CD14-positive monocyte (primary cell): ENCODE results near the gene FGF2. TPM values are rescaled to one million over a fixed set of nuclear protein-coding genes. Genes with fewer than 3 reads are reported as not detected.
"Not testable (repeated sequence)": the region's sequence is repeated elsewhere in the genome, so short reads cannot be mapped to it uniquely, and the experiment has no call there.

Experiments used
- DNase-seq, 3 donors: peaks; one replicate each; pipeline ENCODE4 v3.0.0-alpha.2; 2011 to 2022
- H2AFZ ChIP-seq: 2 replicates; pipeline ENCODE4 v1.6.0; 2012; ENCODE audit warnings: mild to moderate bottlenecking, low read depth, low read length, inconsistent platforms; ENCODE audit not compliant: insufficient read depth, poor library complexity, severe bottlenecking
- H3K27ac ChIP-seq, 2 donors: 1 replicate in 1 of 2; 2 replicates in 1 of 2; pipeline ENCODE4 v1.5.1; 2012 to 2013; ENCODE audit warnings: low read length in 2 of 2, control low read depth in 1 of 2, inconsistent platforms in 1 of 2, low read depth in 1 of 2, mild to moderate bottlenecking in 1 of 2
- H3K27me3 ChIP-seq, 2 donors: one replicate each; pipeline versions ENCODE4 v1.6.0 to v1.6.1; 2011 to 2013; ENCODE audit warnings: low read length in 2 of 2; ENCODE audit not compliant: control insufficient read depth in 2 of 2, insufficient read depth in 2 of 2
- H3K36me3 ChIP-seq, 2 donors: replicated peaks in 1 of 2; 1 replicate in 1 of 2; 2 replicates in 1 of 2; pipeline versions ENCODE4 v1.5.1 to v1.6.1; 2012 to 2013; ENCODE audit warnings: low read length in 2 of 2, control low read depth in 1 of 2, inconsistent platforms in 1 of 2, mild to moderate bottlenecking in 1 of 2; ENCODE audit not compliant: insufficient read depth in 2 of 2, control insufficient read depth in 1 of 2
- H3K4me1 ChIP-seq, 2 donors: 1 replicate in 1 of 2; 2 replicates in 1 of 2; pipeline versions ENCODE4 v1.5.1 to v1.6.1; 2012 to 2013; ENCODE audit warnings: low read length in 2 of 2, control low read depth in 1 of 2, inconsistent platforms in 1 of 2, mild to moderate bottlenecking in 1 of 2, moderate library complexity in 1 of 2; ENCODE audit not compliant: insufficient read depth in 2 of 2, control insufficient read depth in 1 of 2
- H3K4me2 ChIP-seq: replicated peaks from 2 replicates; pipeline ENCODE3; 2012; ENCODE audit warnings: low read length, moderate library complexity, mild to moderate bottlenecking; ENCODE audit not compliant: poor library complexity, severe bottlenecking; ENCODE audit errors: extremely low read depth
- H3K4me3 ChIP-seq, 3 experiments: fragments of 200-600 bp in 1 of 3; sonication (generic) in 1 of 3; replicated peaks in 1 of 3; 1 replicate in 2 of 3; 2 replicates in 1 of 3; pipeline ENCODE4 v1.5.1; 2011 to 2013; ENCODE audit warnings: low read length in 3 of 3, mild to moderate bottlenecking in 3 of 3, control low read depth in 2 of 3, low read depth in 2 of 3, inconsistent platforms in 1 of 3, moderate library complexity in 1 of 3
- H3K79me2 ChIP-seq: 2 replicates; pipeline ENCODE4 v1.6.0; 2012; ENCODE audit warnings: mild to moderate bottlenecking, control low read depth, inconsistent platforms, low read length, moderate library complexity; ENCODE audit not compliant: insufficient read depth
- H3K9ac ChIP-seq: 2 replicates; pipeline ENCODE4 v1.6.0; 2017; ENCODE audit warnings: low read length, mild to moderate bottlenecking; ENCODE audit not compliant: insufficient read depth, poor library complexity, severe bottlenecking
- H3K9me3 ChIP-seq, 2 donors: replicated peaks in 1 of 2; 1 replicate in 1 of 2; 2 replicates in 1 of 2; pipeline versions ENCODE4 v1.5.1 to v1.6.1; 2012 to 2013; ENCODE audit warnings: low read length in 2 of 2, control low read depth in 1 of 2; ENCODE audit not compliant: control insufficient read depth in 1 of 2, insufficient read depth in 1 of 2
- H4K20me1 ChIP-seq: 2 replicates; pipeline ENCODE4 v1.6.0; 2012; ENCODE audit warnings: mild to moderate bottlenecking, low read length, control low read depth, moderate library complexity; ENCODE audit not compliant: insufficient read depth
- H3K27ac Mint-ChIP-seq, 7 donors: one replicate each; pipeline ENCODE4 v1.8.0; 2020; ENCODE audit warnings: mild to moderate bottlenecking in 7 of 7, mixed read lengths in 7 of 7, moderate library complexity in 6 of 7, inconsistent platforms in 2 of 7
- H3K27me3 Mint-ChIP-seq, 3 donors: one replicate each; pipeline ENCODE4 v1.8.0; 2021 to 2022; ENCODE audit warnings: low read depth in 3 of 3, mild to moderate bottlenecking in 3 of 3, mixed read lengths in 3 of 3, moderate library complexity in 3 of 3, inconsistent platforms in 1 of 3
- H3K36me3 Mint-ChIP-seq, 2 donors: one replicate each; pipeline ENCODE4 v1.8.0; 2020; ENCODE audit warnings: mixed read lengths in 2 of 2, inconsistent platforms in 1 of 2, mild to moderate bottlenecking in 1 of 2
- H3K4me1 Mint-ChIP-seq: one replicate; pipeline ENCODE4 v1.8.0; 2020; ENCODE audit warnings: mild to moderate bottlenecking, mixed read lengths
- H3K4me3 Mint-ChIP-seq, 2 donors: one replicate each; pipeline ENCODE4 v1.8.0; 2020; ENCODE audit warnings: mild to moderate bottlenecking in 2 of 2, mixed read lengths in 2 of 2, moderate library complexity in 1 of 2
- H3K9me3 Mint-ChIP-seq, 7 donors: one replicate each; pipeline ENCODE4 v1.8.0; 2020 to 2022; ENCODE audit warnings: mixed read lengths in 7 of 7, mild to moderate bottlenecking in 6 of 7, moderate library complexity in 6 of 7, inconsistent platforms in 2 of 7
- WGBS: methylation state at CpG from one replicate; pipeline ENCODE4 v1.1.5; 2013; ENCODE audit warnings: missing lambda C conversion rate; ENCODE audit not compliant: insufficient coverage; 5-methylcytosine and 5-hydroxymethylcytosine counted together
- intact Hi-C, 2 donors: fragments of 100-400 bp; cut with micrococcal nuclease; formaldehyde crosslinking; loops; one replicate each; pipeline versions ENCODE4 v1.15.0 to v1.15.1; 2023
- polyA plus RNA-seq, 3 donors: library from polyadenylated mRNA; depleted of rRNA in 1 of 3; unstranded in 2 of 3; stranded (reverse) in 1 of 3; fragments of 300-500 nt in 2 of 3; fragments of >200 nt in 1 of 3; fragmentation: Illumina TruSeq in 2 of 3; gene quantifications; 1 replicate in 2 of 3; 2 replicates in 1 of 3; pipeline ENCODE4 v1.2.3, GENCODE V29; 2012 to 2021
- TF ChIP-seq, protein P1 (sequence below): fragments of 200-600 bp; IDR thresholded peaks from one replicate; pipeline ENCODE4 v1.8.0; 2022; ENCODE audit warnings: antibody characterized with exemption, mild to moderate bottlenecking

Gene FGF2
- polyA plus RNA-seq, 3 donors, result not detected

- Histone ChIP-seq H3K9me3 (no peaks in the 10 kb centered on the region), H2AFZ (no peak overlapping the region), H3K4me1 (no peaks in the 10 kb centered on the region), H3K4me2 (no peak overlapping the region), H3K9ac (no peak overlapping the region), H3K36me3 (no peaks in the 10 kb centered on the region), H3K4me3 (no peak overlapping the region), H3K79me2 (no peaks in the 10 kb centered on the region), H4K20me1 (no peaks in the 10 kb centered on the region), H3K27ac (no peak overlapping the region), H3K27me3 (no peaks in the 10 kb centered on the region)
- H3K4me3 Mint-ChIP-seq, result no peak overlapping the region
- no CpG with 5 or more reads among the region's 1 CpG for WGBS
- intact Hi-C loops, result no loop called here
- TF ChIP-seq, protein P1, sequence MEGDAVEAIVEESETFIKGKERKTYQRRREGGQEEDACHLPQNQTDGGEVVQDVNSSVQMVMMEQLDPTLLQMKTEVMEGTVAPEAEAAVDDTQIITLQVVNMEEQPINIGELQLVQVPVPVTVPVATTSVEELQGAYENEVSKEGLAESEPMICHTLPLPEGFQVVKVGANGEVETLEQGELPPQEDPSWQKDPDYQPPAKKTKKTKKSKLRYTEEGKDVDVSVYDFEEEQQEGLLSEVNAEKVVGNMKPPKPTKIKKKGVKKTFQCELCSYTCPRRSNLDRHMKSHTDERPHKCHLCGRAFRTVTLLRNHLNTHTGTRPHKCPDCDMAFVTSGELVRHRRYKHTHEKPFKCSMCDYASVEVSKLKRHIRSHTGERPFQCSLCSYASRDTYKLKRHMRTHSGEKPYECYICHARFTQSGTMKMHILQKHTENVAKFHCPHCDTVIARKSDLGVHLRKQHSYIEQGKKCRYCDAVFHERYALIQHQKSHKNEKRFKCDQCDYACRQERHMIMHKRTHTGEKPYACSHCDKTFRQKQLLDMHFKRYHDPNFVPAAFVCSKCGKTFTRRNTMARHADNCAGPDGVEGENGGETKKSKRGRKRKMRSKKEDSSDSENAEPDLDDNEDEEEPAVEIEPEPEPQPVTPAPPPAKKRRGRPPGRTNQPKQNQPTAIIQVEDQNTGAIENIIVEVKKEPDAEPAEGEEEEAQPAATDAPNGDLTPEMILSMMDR, result no peak
- H3K27ac Mint-ChIP-seq, result no peak overlapping the region
- no peaks in the 10 kb centered on the region for H3K4me1 Mint-ChIP-seq
- no peak for DNase-seq
- H3K27me3 Mint-ChIP-seq, result peaks cover 4 to 7% (median 6%) of the 10 kb centered on the region in 3 donors
- no peaks in the 10 kb centered on the region for H3K36me3 Mint-ChIP-seq
- H3K9me3 Mint-ChIP-seq, result peaks cover 0 to 2% (median 0%) of the 10 kb centered on the region in 7 donors
Observed at GRCh38 chr4:122863639-122864038, 37.0 kb downstream of the FGF2 start.

GRCh38 chr4:122865425-122865824 lies 38.8 kb downstream of the FGF2 start:
- Histone ChIP-seq H3K27ac (no peak overlapping the region), H3K9ac (no peak overlapping the region), H3K36me3 (no peaks in the 10 kb centered on the region), H3K27me3 (no peaks in the 10 kb centered on the region), H3K79me2 (no peaks in the 10 kb centered on the region), H3K9me3 (no peaks in the 10 kb centered on the region), H3K4me1 (no peaks in the 10 kb centered on the region), H3K4me3 (no peak overlapping the region), H2AFZ (no peak overlapping the region), H3K4me2 (no peak overlapping the region), H4K20me1 (no peaks in the 10 kb centered on the region)
- intact Hi-C loops, result no loop called here
- Mint-ChIP-seq H3K27me3 (peaks cover 6 to 9% (median 6%) of the 10 kb centered on the region in 3 donors), H3K4me3 (no peak overlapping the region), H3K27ac (no peak overlapping the region), H3K36me3 (no peaks in the 10 kb centered on the region), H3K9me3 (peaks cover 0 to 9% (median 2%) of the 10 kb centered on the region in 7 donors), H3K4me1 (no peaks in the 10 kb centered on the region)
- TF ChIP-seq, protein P1, result no peak
- no peak for DNase-seq
- no CpG with 5 or more reads among the region's 4 CpGs for WGBS

DNA sequence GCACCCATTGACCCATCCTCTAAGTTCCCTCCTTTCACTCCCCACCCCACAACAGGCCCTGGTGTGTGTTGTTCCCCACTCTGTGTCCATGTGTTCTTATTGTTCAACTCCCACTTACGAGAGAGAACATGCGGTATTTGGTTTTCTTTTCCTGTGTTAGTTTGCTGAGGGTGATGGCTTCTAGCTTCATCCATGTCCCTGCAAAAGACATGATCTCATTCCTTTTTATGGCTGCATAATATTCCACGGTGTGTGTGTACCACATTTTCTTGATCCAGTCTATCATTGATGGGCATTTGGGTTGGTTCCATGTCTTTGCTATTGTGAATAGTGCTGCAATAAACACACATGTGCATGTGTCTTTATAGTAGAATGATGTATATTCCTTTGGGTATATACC lies 41.6 kb downstream of the FGF2 start:
- not testable (repeated sequence) for H3K27me3 ChIP-seq
- peaks cover 2 to 16% (median 9%) of the 10 kb centered on the region in 7 donors for H3K9me3 Mint-ChIP-seq

More for the DNA sequence above, 41.6 kb downstream of the FGF2 start:
- WGBS, result no CpG with 5 or more reads among the region's 3 CpGs
- H2AFZ ChIP-seq, H3K27ac ChIP-seq, H3K4me3 Mint-ChIP-seq, DNase-seq, H3K4me1 ChIP-seq, H3K27ac Mint-ChIP-seq, H3K4me1 Mint-ChIP-seq, H3K4me2 ChIP-seq, H3K4me3 ChIP-seq, intact Hi-C loops, H3K36me3 Mint-ChIP-seq, H3K36me3 ChIP-seq, H3K79me2 ChIP-seq, H3K27me3 Mint-ChIP-seq, H4K20me1 ChIP-seq, H3K9me3 ChIP-seq, H3K9ac ChIP-seq: not testable (repeated sequence)
